ENCODE data around the gene LRMDA.

GRCh38 chr10:76268530-76268929 is 837.1 kb downstream of the LRMDA start:
- TF ChIP-seq CTCF (IDR thresholded peaks at IDR 0.05) (no peak), POLR2A (IDR thresholded peaks at IDR 0.05) (no peak)
